ENCODE data around the gene TMPRSS2. TPM values are rescaled to one million over a fixed set of nuclear protein-coding genes. Genes with fewer than 3 reads are reported as not detected.

Gene TMPRSS2
- total RNA-seq, 1 experiment from 2014 or later = 1.1 TPM

DNA sequence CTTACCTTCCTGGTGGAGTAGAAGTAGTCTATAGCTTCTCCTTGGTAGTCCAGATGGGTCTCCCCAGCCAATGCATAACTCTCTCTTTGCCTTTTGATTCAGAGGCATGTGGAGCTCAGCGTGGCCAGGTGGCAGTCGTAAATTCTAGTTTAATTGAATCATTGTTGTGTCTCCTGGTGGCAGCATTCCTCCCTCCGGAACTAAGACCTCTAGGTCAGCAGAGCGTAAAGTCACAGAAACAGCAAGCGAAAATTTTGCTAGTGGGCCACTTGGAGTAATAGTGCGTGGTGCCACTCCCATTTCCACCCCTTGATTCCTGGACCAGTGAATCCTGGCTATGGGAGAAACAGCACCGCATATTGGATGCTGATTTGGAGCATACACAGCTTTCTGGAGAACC lies 3.9 kb upstream of the TMPRSS2 start:
- Histone ChIP-seq H2AFZ (ENCODE audit: low read depth, low read length, poor library complexity, severe bottlenecking) (no peak overlapping the region), H3K4me1 (ENCODE audit: control insufficient read depth in 1 of 2, insufficient read depth in 2 of 2, low read length in 2 of 2) (no peaks in the 10 kb centered on the region), H3K79me2 (ENCODE audit: insufficient read depth, low read length) (no peaks in the 10 kb centered on the region), H3K4me2 (ENCODE audit: low read length) (no peak overlapping the region), H3K36me3 (ENCODE audit: control insufficient read depth in 1 of 2, insufficient read depth in 2 of 2, low read length in 2 of 2) (no peaks in the 10 kb centered on the region), H4K20me1 (ENCODE audit: insufficient read depth) (no peaks in the 10 kb centered on the region), H3K9me2 (ENCODE audit: insufficient read depth) (no peaks in the 10 kb centered on the region), H3K9me3 (ENCODE audit: control insufficient read depth in 1 of 2, insufficient read depth in 1 of 2, low read depth in 1 of 2, low read length in 2 of 2) (no peaks in the 10 kb centered on the region), H3K27ac (ENCODE audit: low read depth, low read length) (no peak overlapping the region), H3K27me3 (ENCODE audit: insufficient read depth, low read length) (no peaks in the 10 kb centered on the region), H3K9ac (ENCODE audit: low read length) (no peak overlapping the region), H3K4me3 (replicated peaks in 1 of 2; ENCODE audit: low read depth in 1 of 2, low read length in 2 of 2) (no peak overlapping the region)
- no peak for TF ChIP-seq ZFX (IDR thresholded peaks at IDR 0.05)
- no peak for TF ChIP-seq EZH2 (IDR thresholded peaks at IDR 0.05)
- TF ChIP-seq, protein P1, sequence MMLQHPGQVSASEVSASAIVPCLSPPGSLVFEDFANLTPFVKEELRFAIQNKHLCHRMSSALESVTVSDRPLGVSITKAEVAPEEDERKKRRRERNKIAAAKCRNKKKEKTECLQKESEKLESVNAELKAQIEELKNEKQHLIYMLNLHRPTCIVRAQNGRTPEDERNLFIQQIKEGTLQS (IDR thresholded peaks at IDR 0.05) = no peak
- TF ChIP-seq POLR2A (IDR thresholded peaks at IDR 0.05; ENCODE audit: borderline replicate concordance, extremely low read depth, insufficient read depth, insufficient read length) = no peak
- TF ChIP-seq SIN3A (IDR thresholded peaks at IDR 0.05; ENCODE audit: low read depth) = no peak
- TF ChIP-seq EGR1 (IDR thresholded peaks at IDR 0.05; ENCODE audit: low read depth) = no peak
- TF ChIP-seq, protein P2, sequence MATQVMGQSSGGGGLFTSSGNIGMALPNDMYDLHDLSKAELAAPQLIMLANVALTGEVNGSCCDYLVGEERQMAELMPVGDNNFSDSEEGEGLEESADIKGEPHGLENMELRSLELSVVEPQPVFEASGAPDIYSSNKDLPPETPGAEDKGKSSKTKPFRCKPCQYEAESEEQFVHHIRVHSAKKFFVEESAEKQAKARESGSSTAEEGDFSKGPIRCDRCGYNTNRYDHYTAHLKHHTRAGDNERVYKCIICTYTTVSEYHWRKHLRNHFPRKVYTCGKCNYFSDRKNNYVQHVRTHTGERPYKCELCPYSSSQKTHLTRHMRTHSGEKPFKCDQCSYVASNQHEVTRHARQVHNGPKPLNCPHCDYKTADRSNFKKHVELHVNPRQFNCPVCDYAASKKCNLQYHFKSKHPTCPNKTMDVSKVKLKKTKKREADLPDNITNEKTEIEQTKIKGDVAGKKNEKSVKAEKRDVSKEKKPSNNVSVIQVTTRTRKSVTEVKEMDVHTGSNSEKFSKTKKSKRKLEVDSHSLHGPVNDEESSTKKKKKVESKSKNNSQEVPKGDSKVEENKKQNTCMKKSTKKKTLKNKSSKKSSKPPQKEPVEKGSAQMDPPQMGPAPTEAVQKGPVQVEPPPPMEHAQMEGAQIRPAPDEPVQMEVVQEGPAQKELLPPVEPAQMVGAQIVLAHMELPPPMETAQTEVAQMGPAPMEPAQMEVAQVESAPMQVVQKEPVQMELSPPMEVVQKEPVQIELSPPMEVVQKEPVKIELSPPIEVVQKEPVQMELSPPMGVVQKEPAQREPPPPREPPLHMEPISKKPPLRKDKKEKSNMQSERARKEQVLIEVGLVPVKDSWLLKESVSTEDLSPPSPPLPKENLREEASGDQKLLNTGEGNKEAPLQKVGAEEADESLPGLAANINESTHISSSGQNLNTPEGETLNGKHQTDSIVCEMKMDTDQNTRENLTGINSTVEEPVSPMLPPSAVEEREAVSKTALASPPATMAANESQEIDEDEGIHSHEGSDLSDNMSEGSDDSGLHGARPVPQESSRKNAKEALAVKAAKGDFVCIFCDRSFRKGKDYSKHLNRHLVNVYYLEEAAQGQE (IDR thresholded peaks at IDR 0.05; ENCODE audit: low read depth) = no peak
- TF ChIP-seq ZNF274 (IDR thresholded peaks at IDR 0.05; ENCODE audit: low read depth, low read length) = no peak
- TF ChIP-seq FOSL1 (IDR thresholded peaks at IDR 0.05; ENCODE audit: low read depth) = no peak
- no peak for TF ChIP-seq CEBPB (IDR thresholded peaks at IDR 0.05; ENCODE audit: low read depth)
- no peak for TF ChIP-seq EZH2phosphoT487 (IDR thresholded peaks at IDR 0.05; ENCODE audit: borderline replicate concordance)
- no peak for TF ChIP-seq POLR2AphosphoS5 (IDR thresholded peaks at IDR 0.05; ENCODE audit: low read depth, low read length)
- no peak for TF ChIP-seq SRF (IDR thresholded peaks at IDR 0.05; ENCODE audit: low read depth)
- TF ChIP-seq, protein P3, sequence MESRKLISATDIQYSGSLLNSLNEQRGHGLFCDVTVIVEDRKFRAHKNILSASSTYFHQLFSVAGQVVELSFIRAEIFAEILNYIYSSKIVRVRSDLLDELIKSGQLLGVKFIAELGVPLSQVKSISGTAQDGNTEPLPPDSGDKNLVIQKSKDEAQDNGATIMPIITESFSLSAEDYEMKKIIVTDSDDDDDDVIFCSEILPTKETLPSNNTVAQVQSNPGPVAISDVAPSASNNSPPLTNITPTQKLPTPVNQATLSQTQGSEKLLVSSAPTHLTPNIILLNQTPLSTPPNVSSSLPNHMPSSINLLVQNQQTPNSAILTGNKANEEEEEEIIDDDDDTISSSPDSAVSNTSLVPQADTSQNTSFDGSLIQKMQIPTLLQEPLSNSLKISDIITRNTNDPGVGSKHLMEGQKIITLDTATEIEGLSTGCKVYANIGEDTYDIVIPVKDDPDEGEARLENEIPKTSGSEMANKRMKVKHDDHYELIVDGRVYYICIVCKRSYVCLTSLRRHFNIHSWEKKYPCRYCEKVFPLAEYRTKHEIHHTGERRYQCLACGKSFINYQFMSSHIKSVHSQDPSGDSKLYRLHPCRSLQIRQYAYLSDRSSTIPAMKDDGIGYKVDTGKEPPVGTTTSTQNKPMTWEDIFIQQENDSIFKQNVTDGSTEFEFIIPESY (IDR thresholded peaks at IDR 0.05; ENCODE audit: extremely low read depth, insufficient replicate concordance, low read length) = no peak
- TF ChIP-seq YY1 (IDR thresholded peaks at IDR 0.05; ENCODE audit: extremely low read depth, insufficient replicate concordance, low read depth, low read length) = no peak
- TF ChIP-seq, protein P4, sequence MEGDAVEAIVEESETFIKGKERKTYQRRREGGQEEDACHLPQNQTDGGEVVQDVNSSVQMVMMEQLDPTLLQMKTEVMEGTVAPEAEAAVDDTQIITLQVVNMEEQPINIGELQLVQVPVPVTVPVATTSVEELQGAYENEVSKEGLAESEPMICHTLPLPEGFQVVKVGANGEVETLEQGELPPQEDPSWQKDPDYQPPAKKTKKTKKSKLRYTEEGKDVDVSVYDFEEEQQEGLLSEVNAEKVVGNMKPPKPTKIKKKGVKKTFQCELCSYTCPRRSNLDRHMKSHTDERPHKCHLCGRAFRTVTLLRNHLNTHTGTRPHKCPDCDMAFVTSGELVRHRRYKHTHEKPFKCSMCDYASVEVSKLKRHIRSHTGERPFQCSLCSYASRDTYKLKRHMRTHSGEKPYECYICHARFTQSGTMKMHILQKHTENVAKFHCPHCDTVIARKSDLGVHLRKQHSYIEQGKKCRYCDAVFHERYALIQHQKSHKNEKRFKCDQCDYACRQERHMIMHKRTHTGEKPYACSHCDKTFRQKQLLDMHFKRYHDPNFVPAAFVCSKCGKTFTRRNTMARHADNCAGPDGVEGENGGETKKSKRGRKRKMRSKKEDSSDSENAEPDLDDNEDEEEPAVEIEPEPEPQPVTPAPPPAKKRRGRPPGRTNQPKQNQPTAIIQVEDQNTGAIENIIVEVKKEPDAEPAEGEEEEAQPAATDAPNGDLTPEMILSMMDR (IDR thresholded peaks at IDR 0.05 in 2 of 3, conservative IDR thresholded peaks at IDR 0.05 in 1 of 3; ENCODE audit: borderline replicate concordance in 1 of 3, insufficient read depth in 1 of 3, low read depth in 2 of 3, low read length in 2 of 3) = no peak
- TF ChIP-seq, protein P5, sequence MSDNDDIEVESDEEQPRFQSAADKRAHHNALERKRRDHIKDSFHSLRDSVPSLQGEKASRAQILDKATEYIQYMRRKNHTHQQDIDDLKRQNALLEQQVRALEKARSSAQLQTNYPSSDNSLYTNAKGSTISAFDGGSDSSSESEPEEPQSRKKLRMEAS (IDR thresholded peaks at IDR 0.05) = no peak
- no peak for TF ChIP-seq ELF1 (IDR thresholded peaks at IDR 0.05; ENCODE audit: borderline replicate concordance, low read depth)
- TF ChIP-seq TCF7L2 (IDR thresholded peaks at IDR 0.05; ENCODE audit: borderline replicate concordance, extremely low read depth, insufficient read depth, insufficient read length) = no peak
- no peak for DNase-seq (ENCODE audit: low read depth, low spot score)
- ChIA-PET CTCF (no interaction called here), RAD21 (ENCODE audit: low non-redundant PET in 1 of 2, low total read pairs in 2 of 2, uncharacterized antibody in 2 of 2, unreplicated experiment in 2 of 2) (no interaction called here), POLR2A (no interaction called here)
- no TSS peak for BruUV-seq (replicated peaks)
- ATAC-seq = no peak
- intact Hi-C loops (cut with micrococcal nuclease) = no loop called here

Data from HCT116 (cell line).